Activated CD4-positive, alpha-beta T cell treated with anti-CD3 and anti-CD28 coated beads, Interleukin-2, amount 10 ng/mL, durations not matched to agents 7 days and 5 days (primary cell): ENCODE results near the gene MDFIC. TPM values are rescaled to one million over a fixed set of nuclear protein-coding genes. Genes with fewer than 3 reads are reported as not detected.
"Not testable (repeated sequence)": the region's sequence is repeated elsewhere in the genome, so short reads cannot be mapped to it uniquely, and the experiment has no call there.

Source experiments
- CTCF ChIA-PET: fragments of 350-600 bp; sonication (Branson Sonifier 250); formaldehyde crosslinking; loops from one replicate; lab custom pipeline; 2021; ENCODE audit warnings: antibody characterized with exemption; lab: Charles Lee
- POLR2A ChIA-PET: fragments of 350-600 bp; sonication (Branson Sonifier 250); formaldehyde crosslinking; loops from one replicate; lab custom pipeline; 2021; ENCODE audit warnings: antibody characterized with exemption; lab: Charles Lee
- DNase-seq: peaks from one replicate; pipeline ENCODE4 v3.0.0-alpha.2; 2020
- H3K27ac Mint-ChIP-seq: one replicate; pipeline ENCODE4 v1.8.0; 2021; ENCODE audit warnings: mild to moderate bottlenecking, moderate library complexity, mixed read lengths
- H3K27me3 Mint-ChIP-seq: one replicate; pipeline ENCODE4 v1.8.0; 2021; ENCODE audit warnings: mixed read lengths
- H3K36me3 Mint-ChIP-seq: one replicate; pipeline ENCODE4 v1.8.0; 2021; ENCODE audit warnings: low read depth, mixed read lengths
- H3K4me1 Mint-ChIP-seq: one replicate; pipeline ENCODE4 v1.8.0; 2021; ENCODE audit warnings: mixed read lengths
- H3K4me3 Mint-ChIP-seq: one replicate; pipeline ENCODE4 v1.8.0; 2021; ENCODE audit warnings: mild to moderate bottlenecking, moderate library complexity, mixed read lengths
- H3K9me3 Mint-ChIP-seq: one replicate; pipeline ENCODE4 v1.8.0; 2021; ENCODE audit warnings: mixed read lengths
- total RNA-seq, 2 experiments: library from RNA; stranded (reverse); gene quantifications; one replicate each; pipeline ENCODE4 v1.2.3, GENCODE V29; 2021

MDFIC gene
- 10 to 100 TPM; 75.4 to 91.2 TPM for total RNA-seq

- no peaks in the 10 kb centered on the region for H3K9me3 Mint-ChIP-seq
- H3K27ac Mint-ChIP-seq, result peak within 1 kb of the TSS; percentile 96
- POLR2A ChIA-PET, result no interaction called here
- CTCF ChIA-PET, result interaction anchor here (0.5 to 1.1 kb wide), 3 partner anchors 12 to 406 kb away, joined by 3 to 6 read pairs (median 5); no protein-coding TSS in a partner anchor
- H3K27me3 Mint-ChIP-seq, result no peaks in the 10 kb centered on the region
- H3K4me3 Mint-ChIP-seq, result peak within 1 kb of the TSS; percentile 87
- peak; percentile 47 for DNase-seq
- peaks cover 42% of the 10 kb centered on the region for H3K4me1 Mint-ChIP-seq
- H3K36me3 Mint-ChIP-seq, result peaks cover 29% of the 10 kb centered on the region
These were observed at the start of gene MDFIC for GRCh38 chr7:114922026-114922651. TSS of gene MDFIC (plus strand) at chr7:114922094. CDS start at chr7:114923034, 940 bp downstream.

- no peak overlapping the region for H3K4me3 Mint-ChIP-seq
- no peak overlapping the region for H3K27ac Mint-ChIP-seq
- H3K9me3 Mint-ChIP-seq, result peaks cover 5% of the 10 kb centered on the region
- DNase-seq, result no peak
- ChIA-PET POLR2A (no interaction called here), CTCF (interaction anchor here (1.8 kb wide), 1 partner anchor 8 kb away, joined by 5 read pairs; no protein-coding TSS in a partner anchor)
- H3K36me3 Mint-ChIP-seq, result no peaks in the 10 kb centered on the region
- no peaks in the 10 kb centered on the region for H3K4me1 Mint-ChIP-seq
- H3K27me3 Mint-ChIP-seq, result peaks cover 12% of the 10 kb centered on the region
These were observed 47.7 kb upstream of the MDFIC start for GRCh38 chr7:114874170-114874569.

- Mint-ChIP-seq H3K9me3 (peaks cover 12% of the 10 kb centered on the region), H3K4me3 (no peak overlapping the region), H3K27ac (no peak overlapping the region), H3K27me3 (peaks cover 12% of the 10 kb centered on the region), H3K36me3 (peaks cover 1% of the 10 kb centered on the region), H3K4me1 (no peaks in the 10 kb centered on the region)
- ChIA-PET CTCF (interaction anchor here (1.8 kb wide), 1 partner anchor 9 kb away, joined by 5 read pairs; no protein-coding TSS in a partner anchor), POLR2A (no interaction called here)
- DNase-seq, result no peak
These were observed 46.7 kb upstream of the MDFIC start for GRCh38 chr7:114875186-114875585.

- no peak for DNase-seq
- Mint-ChIP-seq H3K4me3 (no peak overlapping the region), H3K36me3 (peaks cover 4% of the 10 kb centered on the region), H3K4me1 (no peaks in the 10 kb centered on the region), H3K9me3 (peaks cover 26% of the 10 kb centered on the region), H3K27me3 (peaks cover 9% of the 10 kb centered on the region), H3K27ac (no peak overlapping the region)
- ChIA-PET POLR2A (no interaction called here), CTCF (interaction anchor here (1.2 kb wide), 1 partner anchor 9 kb away, joined by 3 read pairs; no protein-coding TSS in a partner anchor)
These were observed 42.3 kb upstream of the MDFIC start for GRCh38 chr7:114879554-114879953.

- peaks cover 14% of the 10 kb centered on the region for H3K9me3 Mint-ChIP-seq
- ChIA-PET POLR2A (no interaction called here), CTCF (interaction anchor here (0.6 to 1.0 kb wide), 2 partner anchors 13 to 48 kb away, joined by 3 read pairs; no protein-coding TSS in a partner anchor)
- H3K36me3 Mint-ChIP-seq, result peaks cover 3% of the 10 kb centered on the region
- no peak for DNase-seq
- H3K27ac Mint-ChIP-seq, result no peak overlapping the region
- H3K4me3 Mint-ChIP-seq, result no peak overlapping the region
- peaks cover 8% of the 10 kb centered on the region for H3K4me1 Mint-ChIP-seq
- no peaks in the 10 kb centered on the region for H3K27me3 Mint-ChIP-seq
These were observed 36.1 kb upstream of the MDFIC start for GRCh38 chr7:114885836-114886235.

- POLR2A ChIA-PET, result no interaction called here
- CTCF ChIA-PET, result interaction anchor here (1.0 kb wide), 1 partner anchor 48 kb away, joined by 3 read pairs; no protein-coding TSS in a partner anchor
- Mint-ChIP-seq H3K36me3 (peaks cover 3% of the 10 kb centered on the region), H3K4me3 (no peak overlapping the region), H3K4me1 (peaks cover 8% of the 10 kb centered on the region), H3K9me3 (peaks cover 14% of the 10 kb centered on the region), H3K27me3 (no peaks in the 10 kb centered on the region), H3K27ac (no peak overlapping the region)
- no peak for DNase-seq
These were observed 35.7 kb upstream of the MDFIC start for GRCh38 chr7:114886241-114886640.

GRCh38 chr7:114889116-114889515, 32.8 kb upstream of the MDFIC start:
- H3K36me3 Mint-ChIP-seq, H3K27ac Mint-ChIP-seq, H3K27me3 Mint-ChIP-seq, H3K4me1 Mint-ChIP-seq, POLR2A ChIA-PET, H3K4me3 Mint-ChIP-seq, DNase-seq: not testable (repeated sequence)
- peaks cover 12% of the 10 kb centered on the region for H3K9me3 Mint-ChIP-seq
- CTCF ChIA-PET, result interaction anchor here (0.6 to 2.4 kb wide), 5 partner anchors 9 to 50 kb away, joined by 3 to 7 read pairs (median 3); no protein-coding TSS in a partner anchor

- CTCF ChIA-PET, result interaction anchor here (1.0 to 2.4 kb wide), 2 partner anchors 9 to 18 kb away, joined by 3 to 7 read pairs; no protein-coding TSS in a partner anchor
- peak; percentile 6 for DNase-seq
- H3K4me1 Mint-ChIP-seq, result peaks cover 8% of the 10 kb centered on the region
- no peak overlapping the region for H3K4me3 Mint-ChIP-seq
- H3K27me3 Mint-ChIP-seq, result no peaks in the 10 kb centered on the region
- peaks cover 12% of the 10 kb centered on the region for H3K9me3 Mint-ChIP-seq
- peaks cover 8% of the 10 kb centered on the region for H3K36me3 Mint-ChIP-seq
- POLR2A ChIA-PET, result interaction anchor here (0.6 kb wide), 1 partner anchor 33 kb away, joined by 3 read pairs; no protein-coding TSS in a partner anchor
- H3K27ac Mint-ChIP-seq, result peak overlapping the region; percentile 33
These were observed 32.1 kb upstream of the MDFIC start for GRCh38 chr7:114889646-114890285.

- Mint-ChIP-seq H3K9me3 (peaks cover 13% of the 10 kb centered on the region), H3K4me1 (peaks cover 8% of the 10 kb centered on the region), H3K27me3 (no peaks in the 10 kb centered on the region), H3K4me3 (no peak overlapping the region), H3K27ac (no peak overlapping the region), H3K36me3 (peaks cover 8% of the 10 kb centered on the region)
- no peak for DNase-seq
- ChIA-PET CTCF (no interaction called here), POLR2A (no interaction called here)
These were observed 31.3 kb upstream of the MDFIC start for GRCh38 chr7:114890561-114890960.

GRCh38 chr7:114900127-114900526, 21.8 kb upstream of the MDFIC start:
- H3K4me1 Mint-ChIP-seq, result no peaks in the 10 kb centered on the region
- peaks cover 2% of the 10 kb centered on the region for H3K27me3 Mint-ChIP-seq
- H3K27ac Mint-ChIP-seq, result no peak overlapping the region
- H3K36me3 Mint-ChIP-seq, result no peaks in the 10 kb centered on the region
- POLR2A ChIA-PET, result no interaction called here
- peaks cover 9% of the 10 kb centered on the region for H3K9me3 Mint-ChIP-seq
- no peak overlapping the region for H3K4me3 Mint-ChIP-seq
- DNase-seq, result no peak
- CTCF ChIA-PET, result interaction anchor here (0.6 kb wide), 4 partner anchors 17 to 917 kb away, joined by 3 read pairs; no protein-coding TSS in a partner anchor

- CTCF ChIA-PET, result interaction anchor here (1.1 kb wide), 1 partner anchor 9 kb away, joined by 3 read pairs; no protein-coding TSS in a partner anchor
- Mint-ChIP-seq H3K4me3 (no peak overlapping the region), H3K27me3 (no peaks in the 10 kb centered on the region), H3K27ac (no peak overlapping the region), H3K36me3 (no peaks in the 10 kb centered on the region), H3K9me3 (peaks cover 2% of the 10 kb centered on the region), H3K4me1 (no peaks in the 10 kb centered on the region)
- DNase-seq, result no peak
- POLR2A ChIA-PET, result no interaction called here
These were observed 20.1 kb upstream of the MDFIC start for GRCh38 chr7:114901771-114902170.

GRCh38 chr7:114903131-114903530, 18.8 kb upstream of the MDFIC start:
- no peak for DNase-seq

GRCh38 chr7:114910787-114911186, 11.1 kb upstream of the MDFIC start:
- H3K4me1 Mint-ChIP-seq, result peaks cover 1% of the 10 kb centered on the region
- no peaks in the 10 kb centered on the region for H3K27me3 Mint-ChIP-seq
- no peaks in the 10 kb centered on the region for H3K36me3 Mint-ChIP-seq
- H3K9me3 Mint-ChIP-seq, result no peaks in the 10 kb centered on the region
- no peak overlapping the region for H3K4me3 Mint-ChIP-seq
- no peak overlapping the region for H3K27ac Mint-ChIP-seq
- ChIA-PET POLR2A (no interaction called here), CTCF (interaction anchor here (0.6 kb wide), 1 partner anchor 181 kb away, joined by 3 read pairs; no protein-coding TSS in a partner anchor)
- DNase-seq, result no peak

More at GRCh38 chr7:114903131-114903530, 18.8 kb upstream of the MDFIC start:
- Mint-ChIP-seq H3K27me3 (no peaks in the 10 kb centered on the region), H3K9me3 (peaks cover 2% of the 10 kb centered on the region), H3K27ac (no peak overlapping the region), H3K4me3 (no peak overlapping the region), H3K4me1 (no peaks in the 10 kb centered on the region), H3K36me3 (no peaks in the 10 kb centered on the region)
- POLR2A ChIA-PET, result no interaction called here
- CTCF ChIA-PET, result interaction anchor here (0.7 kb wide), 1 partner anchor 9 kb away, joined by 3 read pairs; no protein-coding TSS in a partner anchor
